ENCODE results near the gene GLO1.

DNA sequence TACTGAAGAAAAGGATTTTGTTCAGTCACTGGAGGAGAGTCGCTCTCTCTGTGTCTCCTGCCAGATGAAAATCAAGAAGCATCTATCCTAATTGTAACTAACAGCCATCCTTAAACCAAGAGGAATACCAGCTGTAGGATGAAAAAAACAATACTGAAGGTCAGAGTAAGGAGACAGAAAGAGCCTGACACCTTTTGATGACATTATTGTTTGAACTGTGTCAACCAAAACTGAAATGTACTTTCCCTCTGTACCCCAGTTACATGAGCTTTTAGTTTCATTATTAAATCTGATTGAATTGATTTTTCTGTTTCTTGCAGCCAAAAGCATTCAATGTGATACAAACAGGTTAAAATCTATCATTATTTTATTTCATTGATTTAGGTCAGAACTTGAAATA is 46.0 kb downstream of the GLO1 start:
- TF ChIP-seq, protein P1, sequence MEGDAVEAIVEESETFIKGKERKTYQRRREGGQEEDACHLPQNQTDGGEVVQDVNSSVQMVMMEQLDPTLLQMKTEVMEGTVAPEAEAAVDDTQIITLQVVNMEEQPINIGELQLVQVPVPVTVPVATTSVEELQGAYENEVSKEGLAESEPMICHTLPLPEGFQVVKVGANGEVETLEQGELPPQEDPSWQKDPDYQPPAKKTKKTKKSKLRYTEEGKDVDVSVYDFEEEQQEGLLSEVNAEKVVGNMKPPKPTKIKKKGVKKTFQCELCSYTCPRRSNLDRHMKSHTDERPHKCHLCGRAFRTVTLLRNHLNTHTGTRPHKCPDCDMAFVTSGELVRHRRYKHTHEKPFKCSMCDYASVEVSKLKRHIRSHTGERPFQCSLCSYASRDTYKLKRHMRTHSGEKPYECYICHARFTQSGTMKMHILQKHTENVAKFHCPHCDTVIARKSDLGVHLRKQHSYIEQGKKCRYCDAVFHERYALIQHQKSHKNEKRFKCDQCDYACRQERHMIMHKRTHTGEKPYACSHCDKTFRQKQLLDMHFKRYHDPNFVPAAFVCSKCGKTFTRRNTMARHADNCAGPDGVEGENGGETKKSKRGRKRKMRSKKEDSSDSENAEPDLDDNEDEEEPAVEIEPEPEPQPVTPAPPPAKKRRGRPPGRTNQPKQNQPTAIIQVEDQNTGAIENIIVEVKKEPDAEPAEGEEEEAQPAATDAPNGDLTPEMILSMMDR (IDR thresholded peaks at IDR 0.05; ENCODE audit: borderline replicate concordance, extremely low read depth, low read length, poor library complexity, severe bottlenecking), result no peak
- no peak for TF ChIP-seq EZH2 (IDR thresholded peaks at IDR 0.05; ENCODE audit: borderline replicate concordance, low read depth, low read length, severe bottlenecking)
